Raji (cell line): ENCODE results near the gene TRABD.

ENCODE experiments used
- POLR2A ChIP-seq: IDR thresholded peaks from 2 replicates; pipeline ENCODE4 v1.6.1; 2011; ENCODE audit warnings: low read depth, low read length, control low read depth; ENCODE audit not compliant: insufficient read depth

The TRABD gene

DNA sequence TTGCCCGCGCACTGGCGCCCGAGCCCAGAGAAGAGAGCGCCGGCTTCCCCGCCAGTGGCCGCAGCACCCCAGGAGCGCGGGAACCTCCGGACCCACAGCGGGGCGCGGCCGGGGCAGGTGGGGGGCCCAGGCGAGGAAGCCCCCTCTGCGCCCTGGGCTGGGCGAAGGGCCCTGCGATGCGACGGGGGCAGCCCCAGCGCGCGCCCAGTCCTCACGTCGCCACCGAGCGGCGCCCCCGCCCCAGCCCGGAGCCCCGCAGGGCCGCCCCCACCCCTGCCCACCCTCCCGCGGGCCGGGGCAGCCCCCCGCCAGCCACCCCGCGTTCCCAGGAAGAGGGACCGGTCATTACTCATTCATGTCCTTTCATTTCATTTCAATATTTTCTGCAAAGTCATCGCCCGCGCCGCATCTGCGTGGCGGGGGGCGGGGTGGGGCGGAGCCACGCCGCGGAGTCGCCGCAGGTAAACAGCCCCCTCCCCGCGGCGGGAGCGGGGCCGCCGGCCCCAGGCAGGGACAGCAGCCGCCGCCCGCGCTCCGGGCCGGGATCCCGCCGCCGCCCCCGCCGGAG lies 15.9 kb upstream of the TRABD start:
- no peak for TF ChIP-seq POLR2A

DNA sequence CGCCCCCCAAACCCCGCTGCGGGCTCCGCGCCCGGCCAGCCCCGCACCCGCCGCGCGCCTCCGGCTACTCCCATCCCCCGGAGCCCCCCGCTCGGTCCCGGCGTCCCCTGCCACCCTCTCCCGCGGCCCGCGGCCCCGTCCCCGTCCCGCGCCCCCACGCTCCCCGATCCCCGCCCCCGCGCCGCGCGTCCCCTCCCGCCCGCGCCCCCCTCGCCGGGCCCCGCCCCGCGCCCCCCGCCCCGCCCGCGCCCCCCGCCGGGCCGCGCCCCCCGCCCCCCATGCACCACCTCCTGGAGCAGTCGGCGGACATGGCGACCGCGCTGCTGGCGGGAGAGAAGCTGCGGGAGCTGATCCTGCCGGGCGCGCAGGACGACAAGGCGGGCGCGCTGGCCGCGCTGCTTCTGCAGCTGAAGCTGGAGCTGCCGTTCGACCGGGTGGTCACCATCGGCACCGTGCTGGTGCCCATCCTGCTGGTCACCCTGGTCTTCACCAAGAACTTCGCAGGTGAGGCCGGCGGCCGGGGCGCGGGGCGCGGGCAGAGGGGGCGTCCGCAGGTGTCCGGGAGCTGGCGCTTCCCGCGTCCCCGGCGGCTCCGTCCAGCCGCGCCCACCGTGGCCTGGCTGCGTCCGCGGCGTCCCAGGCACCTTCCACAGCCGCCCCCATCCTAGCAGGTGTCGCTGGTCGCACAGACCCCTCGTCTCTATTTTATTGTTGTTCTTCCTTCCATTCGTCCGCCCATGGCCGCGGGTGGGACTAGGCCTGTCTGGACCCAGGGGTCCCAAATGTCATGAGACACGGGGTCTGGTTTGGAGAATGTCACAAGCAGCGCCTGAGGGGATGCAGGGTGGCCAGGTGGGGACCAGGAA lies 15.0 kb upstream of the TRABD start, which contains the start of gene PANX2:
Gene PANX2 (plus strand): TSS at position 279 of the 866 bp plus-strand sequence. CDS start 0 bp downstream, at position 279.
- TF ChIP-seq POLR2A, result no peak

DNA sequence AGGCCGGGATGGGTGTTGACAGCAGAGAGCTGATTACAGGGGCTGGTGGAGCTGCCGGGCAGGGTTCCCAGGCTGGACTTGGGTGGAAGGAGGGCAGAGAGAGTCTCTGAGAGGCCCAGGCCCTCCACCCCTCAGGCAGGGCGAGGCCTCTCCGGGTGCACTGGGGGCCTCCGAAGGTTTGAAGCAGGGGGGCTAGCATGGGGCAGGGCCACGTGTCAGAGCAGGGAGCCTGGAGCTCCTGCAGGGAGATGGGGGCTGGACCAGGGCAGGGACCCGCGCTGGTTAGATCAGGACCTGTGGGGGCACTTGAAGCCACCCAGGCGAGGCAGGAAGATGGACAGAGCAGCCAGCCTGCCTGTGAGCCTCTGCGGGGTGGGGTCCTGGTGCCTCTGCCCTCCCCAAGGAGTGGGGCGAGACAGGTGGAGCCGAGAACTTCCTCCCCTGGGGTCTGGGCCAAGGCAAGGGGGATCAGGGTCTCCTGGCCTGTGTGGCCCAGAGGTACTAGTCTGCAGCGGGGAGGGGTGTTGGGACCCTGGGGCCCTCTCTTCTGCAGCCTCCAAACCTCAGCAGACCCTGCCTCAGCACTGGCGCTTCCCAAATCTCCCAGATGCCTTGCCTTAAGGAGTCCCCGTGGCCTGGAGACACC lies 14.3 kb upstream of the TRABD start:
- no peak for TF ChIP-seq POLR2A

DNA sequence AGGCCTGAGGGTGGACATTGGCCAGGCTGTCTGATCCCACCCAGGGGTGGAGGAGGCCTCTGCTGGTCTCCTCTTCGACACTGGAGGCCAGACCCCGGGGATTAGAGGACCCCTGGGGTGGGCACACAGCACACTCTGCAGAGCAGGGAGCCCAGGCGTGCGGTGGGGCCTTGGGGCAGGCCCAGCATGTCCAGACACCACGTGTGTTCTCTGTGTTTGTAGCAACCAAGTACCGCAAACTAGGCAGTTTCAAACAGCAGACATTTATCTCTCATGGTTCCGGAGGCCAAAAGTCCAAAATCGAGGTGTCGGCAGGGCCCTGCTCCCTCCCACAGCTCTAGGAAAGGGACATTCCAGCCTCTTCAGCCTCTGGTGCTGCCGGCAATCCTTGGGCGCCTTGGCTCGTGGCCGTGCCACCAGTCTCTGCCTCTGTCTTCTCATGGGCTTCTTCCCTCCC lies 13.7 kb upstream of the TRABD start:
- no peak for TF ChIP-seq POLR2A

DNA sequence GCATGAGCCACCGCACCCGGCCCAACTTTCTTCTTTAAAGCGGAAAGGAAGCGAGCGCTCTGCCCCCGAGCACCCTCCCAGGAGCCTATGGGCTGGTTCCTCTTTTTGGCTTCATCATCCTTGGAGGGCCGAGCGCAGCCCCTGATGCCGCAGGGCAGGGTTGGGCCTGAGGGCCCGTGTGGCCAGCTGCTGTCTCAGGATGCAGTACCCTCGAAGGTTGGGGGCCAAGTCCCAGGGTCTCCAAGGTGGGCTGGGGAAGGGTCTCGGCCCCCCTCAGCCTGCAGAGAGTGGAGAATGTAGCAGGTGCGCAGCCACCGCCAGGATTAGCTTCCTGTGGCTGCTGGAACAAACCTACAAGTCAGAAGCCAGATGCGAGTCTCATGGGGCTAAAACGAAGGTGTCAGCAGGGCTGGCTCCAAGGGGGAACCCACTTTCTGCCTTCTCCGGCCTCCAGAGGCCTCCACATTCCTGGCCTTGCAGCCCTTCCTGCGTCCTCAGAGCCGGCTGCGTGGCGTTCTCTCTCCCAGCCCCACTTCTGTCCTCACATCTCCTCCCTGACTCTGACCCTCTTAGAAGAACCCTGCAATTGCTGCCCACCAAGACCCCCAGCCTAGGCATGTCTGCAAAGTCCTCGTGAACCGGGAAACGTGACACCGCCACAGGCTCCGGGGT lies 12.3 kb upstream of the TRABD start:
- no peak for TF ChIP-seq POLR2A

DNA sequence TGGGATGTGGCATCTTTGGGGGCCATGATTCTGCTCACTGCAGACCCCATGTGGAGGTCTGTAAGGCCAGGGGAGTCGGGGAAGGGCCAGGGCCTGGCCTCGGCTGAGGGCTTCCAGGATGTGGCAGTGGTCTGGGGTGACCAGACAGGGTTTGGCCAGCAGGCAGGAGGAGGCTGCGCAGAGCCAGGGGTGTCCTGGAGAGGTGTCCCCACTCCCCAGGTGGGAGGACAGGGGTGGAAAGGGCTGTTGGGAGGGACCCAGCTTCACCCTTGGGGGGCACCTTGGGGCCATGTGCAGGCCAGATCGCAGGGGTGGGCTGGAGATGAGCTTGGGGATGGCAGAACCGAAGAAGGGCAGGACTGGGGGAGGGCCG lies 11.7 kb upstream of the TRABD start:
- no peak for TF ChIP-seq POLR2A

DNA sequence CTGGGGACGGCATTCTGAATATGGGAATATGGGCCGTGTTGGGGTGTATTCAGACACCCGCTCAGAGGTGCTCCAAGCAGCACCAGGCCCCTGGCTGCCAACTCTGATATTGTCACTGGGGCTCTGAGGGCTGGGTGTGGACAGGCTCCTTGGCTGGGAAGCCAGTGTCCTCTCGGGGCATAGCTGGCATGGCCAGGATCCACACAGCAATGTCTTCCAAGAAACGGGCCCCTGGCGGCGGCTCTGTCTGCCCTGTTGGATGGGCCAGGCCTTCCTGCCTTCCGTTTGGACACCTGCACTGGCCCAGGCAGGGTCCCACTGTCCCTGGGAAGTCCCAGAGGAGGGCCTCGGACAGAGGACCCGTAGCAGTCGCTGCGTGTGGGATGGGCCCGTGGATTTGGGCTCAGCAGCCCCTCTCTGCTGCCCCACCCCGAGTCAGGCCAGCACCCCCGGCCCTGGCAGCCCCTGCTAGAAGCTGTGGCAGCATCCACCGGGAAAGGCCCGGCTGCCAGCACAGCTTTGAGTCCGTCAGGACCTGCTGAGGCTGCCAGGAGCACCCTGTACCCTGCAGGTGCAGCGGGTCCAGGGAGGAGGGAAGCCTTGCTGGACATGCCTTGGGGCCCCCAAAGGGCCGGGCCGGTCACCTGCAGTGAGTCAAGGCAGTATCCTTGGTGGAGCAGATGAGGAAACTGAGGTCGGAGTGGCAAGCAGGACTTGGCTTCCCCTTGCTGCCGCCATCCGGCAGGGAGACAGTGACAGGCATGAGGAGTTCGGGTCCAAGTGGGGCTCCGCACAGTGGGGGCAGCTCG lies 11.1 kb upstream of the TRABD start:
- TF ChIP-seq POLR2A, result no peak

DNA sequence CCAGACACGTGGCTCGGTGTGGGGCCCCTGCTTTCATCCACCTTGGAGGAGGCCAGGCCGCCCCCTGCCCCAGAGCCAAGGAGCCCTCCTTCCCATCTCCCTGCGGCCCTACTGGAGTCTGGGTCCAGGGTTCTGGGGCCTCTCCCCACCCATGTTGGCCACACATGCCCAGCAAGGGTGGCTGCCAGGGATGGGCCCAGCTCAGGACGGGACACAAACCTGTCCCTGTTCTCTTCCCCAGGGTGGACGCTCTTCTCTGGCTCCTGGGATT lies 10.6 kb upstream of the TRABD start:
- no peak for TF ChIP-seq POLR2A

DNA sequence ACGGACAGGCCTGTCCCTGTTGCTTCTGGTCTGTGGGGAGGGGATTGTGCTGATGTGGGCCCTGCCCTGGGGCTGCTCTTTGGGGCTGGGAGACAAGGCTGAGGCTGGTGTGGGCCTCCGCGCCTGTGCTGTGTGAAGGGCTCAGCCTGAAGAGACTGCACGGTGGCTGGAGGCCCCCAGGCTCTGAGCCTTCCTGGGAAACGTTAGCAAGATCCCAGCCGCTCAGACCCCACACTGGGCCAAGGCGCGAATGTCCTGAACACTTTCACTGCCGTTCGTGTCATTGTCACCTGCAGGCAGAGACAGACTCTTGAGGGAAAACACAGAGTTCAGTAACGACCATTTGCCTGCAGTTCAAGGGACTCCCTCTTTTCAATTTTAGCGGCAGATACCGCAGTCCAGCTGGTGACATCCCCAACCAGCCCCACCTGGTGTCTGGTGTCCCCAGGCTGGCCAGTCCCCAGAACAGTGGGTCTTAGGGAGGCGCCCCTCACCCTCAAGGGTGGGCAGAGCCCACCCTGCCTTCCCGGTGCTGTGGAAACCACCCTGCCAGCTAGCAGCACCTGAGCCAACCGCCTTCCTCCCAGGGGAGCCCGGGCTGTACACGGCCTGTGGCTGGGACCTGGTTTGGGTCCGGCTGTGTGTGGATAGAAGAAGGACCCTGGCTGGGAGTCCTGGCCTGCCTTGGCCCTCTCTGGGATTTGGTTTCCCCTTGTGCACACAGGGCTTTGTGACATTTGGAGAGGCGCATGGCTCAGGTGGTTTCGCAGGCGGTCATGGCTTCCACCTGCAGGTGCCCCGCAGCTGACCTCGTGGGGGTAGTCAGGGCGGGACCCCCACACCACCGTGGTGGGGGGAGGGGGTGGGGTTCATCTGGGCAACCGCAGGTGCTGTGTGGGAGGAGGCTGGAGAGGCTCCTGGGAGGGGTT lies 9.5 kb upstream of the TRABD start:
- TF ChIP-seq POLR2A, result no peak

DNA sequence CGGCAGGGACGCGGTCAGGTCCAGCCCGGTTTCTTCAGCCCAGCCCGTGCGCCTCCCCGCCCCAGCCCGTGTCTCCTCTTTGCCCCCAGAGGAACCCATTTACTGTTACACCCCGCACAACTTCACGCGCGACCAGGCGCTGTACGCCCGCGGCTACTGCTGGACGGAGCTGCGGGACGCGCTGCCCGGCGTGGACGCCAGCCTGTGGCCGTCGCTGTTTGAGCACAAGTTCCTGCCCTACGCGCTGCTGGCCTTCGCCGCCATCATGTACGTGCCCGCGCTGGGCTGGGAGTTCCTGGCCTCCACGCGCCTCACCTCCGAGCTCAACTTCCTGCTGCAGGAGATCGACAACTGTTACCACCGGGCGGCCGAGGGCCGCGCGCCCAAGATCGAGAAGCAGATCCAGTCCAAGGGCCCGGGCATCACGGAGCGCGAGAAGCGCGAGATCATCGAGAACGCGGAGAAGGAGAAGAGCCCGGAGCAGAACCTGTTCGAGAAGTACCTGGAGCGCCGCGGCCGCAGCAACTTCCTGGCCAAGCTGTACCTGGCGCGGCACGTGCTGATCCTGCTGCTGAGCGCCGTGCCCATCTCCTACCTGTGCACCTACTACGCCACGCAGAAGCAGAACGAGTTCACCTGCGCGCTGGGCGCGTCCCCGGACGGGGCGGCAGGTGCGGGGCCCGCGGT lies 8.7 kb upstream of the TRABD start:
- no peak for TF ChIP-seq POLR2A

DNA sequence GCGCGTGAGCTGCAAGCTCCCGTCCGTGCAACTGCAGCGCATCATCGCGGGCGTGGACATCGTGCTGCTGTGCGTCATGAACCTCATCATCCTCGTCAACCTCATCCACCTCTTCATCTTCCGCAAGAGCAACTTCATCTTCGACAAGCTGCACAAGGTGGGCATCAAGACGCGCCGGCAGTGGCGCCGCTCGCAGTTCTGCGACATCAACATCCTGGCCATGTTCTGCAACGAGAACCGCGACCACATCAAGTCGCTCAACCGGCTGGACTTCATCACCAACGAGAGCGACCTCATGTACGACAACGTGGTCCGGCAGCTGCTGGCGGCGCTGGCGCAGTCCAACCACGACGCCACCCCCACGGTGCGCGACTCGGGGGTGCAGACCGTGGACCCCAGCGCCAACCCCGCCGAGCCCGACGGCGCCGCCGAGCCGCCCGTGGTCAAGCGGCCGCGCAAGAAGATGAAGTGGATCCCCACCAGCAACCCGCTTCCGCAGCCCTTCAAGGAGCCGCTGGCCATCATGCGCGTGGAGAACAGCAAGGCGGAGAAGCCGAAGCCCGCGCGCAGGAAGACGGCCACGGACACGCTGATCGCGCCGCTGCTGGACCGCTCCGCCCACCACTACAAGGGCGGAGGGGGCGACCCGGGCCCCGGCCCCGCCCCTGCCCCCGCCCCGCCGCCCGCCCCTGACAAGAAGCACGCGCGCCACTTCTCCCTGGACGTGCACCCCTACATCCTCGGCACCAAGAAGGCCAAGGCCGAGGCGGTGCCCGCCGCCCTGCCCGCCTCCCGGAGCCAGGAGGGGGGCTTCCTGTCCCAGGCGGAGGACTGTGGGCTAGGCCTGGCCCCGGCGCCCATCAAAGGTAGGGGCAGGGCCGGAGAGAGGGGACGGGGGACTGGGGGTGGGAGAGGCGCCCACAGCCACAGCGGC lies 7.9 kb upstream of the TRABD start:
- no peak for TF ChIP-seq POLR2A

DNA sequence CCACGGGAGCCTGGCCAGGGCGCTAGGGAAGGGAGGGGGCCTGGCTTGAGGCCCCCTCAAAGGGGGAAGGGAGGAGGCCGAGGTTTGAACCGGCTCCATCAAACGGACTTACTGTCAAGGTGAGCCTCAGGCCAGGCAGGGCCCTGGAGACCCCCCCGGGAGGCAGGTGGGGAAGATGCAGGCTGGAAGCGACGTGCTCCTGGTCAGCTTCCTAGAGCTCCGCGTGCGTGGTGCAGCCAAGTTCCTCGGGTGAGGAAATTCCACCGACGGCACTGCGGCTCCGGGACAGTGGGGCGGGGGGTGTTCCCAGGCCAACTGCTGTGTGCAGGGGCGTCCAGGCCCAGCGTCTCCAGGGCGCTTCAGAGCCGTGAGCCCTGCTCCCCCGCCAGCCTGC lies 7.2 kb upstream of the TRABD start:
- no peak for TF ChIP-seq POLR2A
